H9 (cell line): ENCODE data around the gene NCOA5. TPM values are rescaled to one million over a fixed set of nuclear protein-coding genes. Genes with fewer than 3 reads are reported as not detected.

Experiments
- DNase-seq: peaks from one replicate; pipeline ENCODE4 v3.0.0-alpha.2; 2017
- H2AFZ ChIP-seq: one replicate; pipeline ENCODE4 v1.6.1; 2013; ENCODE audit warnings: mild to moderate bottlenecking, low read length, control low read depth, moderate library complexity
- H2AK5ac ChIP-seq: 2 replicates; pipeline ENCODE4 v1.6.1; 2013; ENCODE audit warnings: low read length, control low read depth, mixed read lengths; ENCODE audit not compliant: insufficient read length
- H2BK120ac ChIP-seq: one replicate; pipeline ENCODE4 v1.6.1; 2013; ENCODE audit warnings: low read depth, mild to moderate bottlenecking, low read length, control low read depth, inconsistent platforms; ENCODE audit not compliant: poor library complexity, severe bottlenecking
- H2BK12ac ChIP-seq: 2 replicates; pipeline ENCODE4 v1.6.1; 2013; ENCODE audit warnings: low read length, control low read depth, mixed read lengths, low read depth; ENCODE audit not compliant: insufficient read length
- H2BK15ac ChIP-seq: 2 replicates; pipeline ENCODE4 v1.6.1; 2013; ENCODE audit warnings: low read depth, low read length, control low read depth
- H2BK20ac ChIP-seq: one replicate; pipeline ENCODE4 v1.6.1; 2013; ENCODE audit warnings: low read depth, mild to moderate bottlenecking, low read length, control low read depth, inconsistent platforms; ENCODE audit not compliant: poor library complexity, severe bottlenecking
- H2BK5ac ChIP-seq: 2 replicates; pipeline ENCODE4 v1.6.1; 2013; ENCODE audit warnings: low read length, control low read depth, mixed read lengths; ENCODE audit not compliant: insufficient read length
- H3K14ac ChIP-seq: 2 replicates; pipeline ENCODE4 v1.6.1; 2013; ENCODE audit warnings: low read length, control low read depth; ENCODE audit not compliant: insufficient read depth
- H3K18ac ChIP-seq: 2 replicates; pipeline ENCODE4 v1.6.1; 2013; ENCODE audit warnings: low read depth, mild to moderate bottlenecking, mixed read lengths, low read length, control low read depth; ENCODE audit not compliant: insufficient read length
- H3K23ac ChIP-seq: 2 replicates; pipeline ENCODE4 v1.6.1; 2013; ENCODE audit warnings: low read length, control low read depth, mixed read lengths, low read depth; ENCODE audit not compliant: insufficient read length
- H3K23me2 ChIP-seq: 2 replicates; pipeline ENCODE4 v1.6.1; 2013; ENCODE audit warnings: low read depth, mild to moderate bottlenecking, mixed read lengths, low read length, control low read depth; ENCODE audit not compliant: insufficient read length, poor library complexity, severe bottlenecking
- H3K27ac ChIP-seq: 2 replicates; pipeline ENCODE4 v1.5.1; 2013; ENCODE audit warnings: low read length, control low read depth, mixed read lengths, low read depth; ENCODE audit not compliant: insufficient read length
- H3K27me3 ChIP-seq: 2 replicates; pipeline ENCODE4 v1.6.1; 2013; ENCODE audit warnings: low read length, control low read depth, inconsistent platforms; ENCODE audit not compliant: insufficient read depth
- H3K4ac ChIP-seq: 2 replicates; pipeline ENCODE4 v1.6.1; 2013; ENCODE audit warnings: low read depth, mild to moderate bottlenecking, control low read depth, inconsistent platforms, low read length, moderate library complexity
- H3K4me1 ChIP-seq: 2 replicates; pipeline ENCODE4 v1.6.1; 2013; ENCODE audit warnings: low read length, control low read depth, inconsistent platforms; ENCODE audit not compliant: insufficient read depth
- H3K4me2 ChIP-seq: 2 replicates; pipeline ENCODE4 v1.6.1; 2013; ENCODE audit warnings: low read length, control low read depth, mixed read lengths; ENCODE audit not compliant: insufficient read length, insufficient read depth
- H3K56ac ChIP-seq: 2 replicates; pipeline ENCODE4 v1.6.1; 2013; ENCODE audit warnings: low read depth, mild to moderate bottlenecking, mixed read lengths, low read length, control low read depth; ENCODE audit not compliant: insufficient read length
- H3K79me1 ChIP-seq: 2 replicates; pipeline ENCODE4 v1.6.1; 2013; ENCODE audit warnings: low read depth, mild to moderate bottlenecking, moderate library complexity, low read length, control low read depth, inconsistent platforms; ENCODE audit not compliant: insufficient read depth, poor library complexity, severe bottlenecking
- H3K79me2 ChIP-seq: 2 replicates; pipeline ENCODE4 v1.6.1; 2013; ENCODE audit warnings: low read length, control low read depth, inconsistent platforms; ENCODE audit not compliant: insufficient read depth
- H3K9ac ChIP-seq: 2 replicates; pipeline ENCODE4 v1.6.1; 2013; ENCODE audit warnings: low read length, control low read depth, mixed read lengths; ENCODE audit not compliant: insufficient read length; ENCODE audit errors: extremely low read depth
- H3K9me3 ChIP-seq: one replicate; pipeline ENCODE4 v1.6.1; 2013; ENCODE audit warnings: low read depth, low read length, inconsistent platforms; ENCODE audit not compliant: control insufficient read depth
- H3T11ph ChIP-seq: one replicate; pipeline ENCODE4 v1.6.1; 2013; ENCODE audit warnings: mild to moderate bottlenecking, low read length, control low read depth, inconsistent platforms
- H4K20me1 ChIP-seq: one replicate; pipeline ENCODE4 v1.6.1; 2013; ENCODE audit not compliant: control insufficient read depth, insufficient read length, insufficient read depth
- H4K5ac ChIP-seq: 2 replicates; pipeline ENCODE4 v1.6.1; 2013; ENCODE audit warnings: low read depth, mild to moderate bottlenecking, mixed read lengths, low read length, control low read depth; ENCODE audit not compliant: insufficient read length
- H4K8ac ChIP-seq: replicated peaks from 2 replicates; pipeline ENCODE4 v1.6.1; 2013; ENCODE audit warnings: low read length, control low read depth, mixed read lengths, low read depth; ENCODE audit not compliant: insufficient read length
- H4K91ac ChIP-seq: 2 replicates; pipeline ENCODE4 v1.6.1; 2013; ENCODE audit warnings: low read depth, mild to moderate bottlenecking, moderate library complexity, mixed read lengths, low read length, control low read depth; ENCODE audit not compliant: insufficient read length
- H3K27ac Mint-ChIP-seq, 3 experiments: 2 replicates in 2 of 3; 3 replicates in 1 of 3; pipeline ENCODE4 v1.8.0; 2020 to 2021; ENCODE audit warnings: mixed read lengths in 3 of 3, mild to moderate bottlenecking in 1 of 3, moderate library complexity in 1 of 3
- H3K27me3 Mint-ChIP-seq: 2 replicates; pipeline ENCODE4 v1.8.0; 2021; ENCODE audit warnings: low read depth, mild to moderate bottlenecking, moderate library complexity, mixed read lengths
- H3K36me3 Mint-ChIP-seq, 3 experiments: 2 replicates in 2 of 3; 3 replicates in 1 of 3; pipeline ENCODE4 v1.8.0; 2020 to 2021; ENCODE audit warnings: low read depth in 3 of 3, mixed read lengths in 3 of 3; ENCODE audit not compliant: insufficient read depth in 1 of 3
- H3K4me1 Mint-ChIP-seq, 2 experiments: 2 replicates each; pipeline ENCODE4 v1.8.0; 2020; ENCODE audit warnings: mixed read lengths in 2 of 2
- H3K4me3 Mint-ChIP-seq, 2 experiments: 2 replicates in 1 of 2; 3 replicates in 1 of 2; pipeline ENCODE4 v1.8.0; 2020 to 2021; ENCODE audit warnings: mild to moderate bottlenecking in 2 of 2, mixed read lengths in 2 of 2, moderate library complexity in 1 of 2
- H3K9me3 Mint-ChIP-seq, 2 experiments: 2 replicates in 1 of 2; 3 replicates in 1 of 2; pipeline ENCODE4 v1.8.0; 2020; ENCODE audit warnings: mild to moderate bottlenecking in 2 of 2, mixed read lengths in 2 of 2, moderate library complexity in 1 of 2
- CTCF ChIP-seq: fragments of 200-600 bp; sonication (generic); conservative IDR thresholded peaks from 3 replicates; pipeline ENCODE4 v1.8.0; 2021; ENCODE audit warnings: antibody characterized with exemption, mild to moderate bottlenecking
- WGBS: extraction: QIAGEN DNeasy Blood & Tissue Kit; methylation state at CpG from one replicate; pipeline ENCODE4 v1.1.7; 2013; ENCODE audit warnings: missing lambda C conversion rate, low lambda C conversion rate, mixed read lengths; ENCODE audit not compliant: insufficient read length; ENCODE audit errors: extremely low coverage; 5-methylcytosine and 5-hydroxymethylcytosine counted together
- total RNA-seq: library from RNA; stranded (reverse); gene quantifications from 2 replicates; pipeline ENCODE4 v1.2.1, GENCODE V29; 2021

The NCOA5 gene
- total RNA-seq, 1 experiment from 2014 or later = 55.7 TPM

GRCh38 chr20:46114449-46114848, 24.7 kb upstream of the NCOA5 start:
- Histone ChIP-seq H2BK15ac (no peak overlapping the region), H2BK12ac (no peak overlapping the region), H2BK20ac (no peak overlapping the region), H3K23me2 (peaks cover 5% of the 10 kb centered on the region), H3T11ph (no peak overlapping the region), H3K4me1 (no peaks in the 10 kb centered on the region), H3K27me3 (peaks cover 10% of the 10 kb centered on the region; the same call in 1 of the 2 replicates), H4K5ac (no peak overlapping the region), H4K20me1 (no peaks in the 10 kb centered on the region), H3K79me1 (no peaks in the 10 kb centered on the region), H3K9me3 (no peaks in the 10 kb centered on the region), H3K23ac (no peak overlapping the region), H2AK5ac (no peak overlapping the region), H3K79me2 (no peaks in the 10 kb centered on the region), H3K9ac (no peak overlapping the region), H3K4me2 (no peak overlapping the region), H2BK120ac (no peak overlapping the region), H2BK5ac (no peak overlapping the region), H3K56ac (no peak overlapping the region), H3K18ac (no peak overlapping the region), H3K27ac (no peak overlapping the region), H4K8ac (no peak overlapping the region), H3K4ac (no peak overlapping the region), H2AFZ (no peak overlapping the region), H3K14ac (no peak overlapping the region), H4K91ac (no peak overlapping the region)
- H3K27ac Mint-ChIP-seq = no peak overlapping the region
- no CpG with 5 or more reads among the region's 2 CpGs for WGBS
- H3K9me3 Mint-ChIP-seq = no peaks in the 10 kb centered on the region; a peak in 1 of 5 replicates
- peaks cover 9 to 11% of the 10 kb centered on the region in 2 experiments for H3K4me1 Mint-ChIP-seq
- no peak for TF ChIP-seq CTCF
- no peak overlapping the region for H3K4me3 Mint-ChIP-seq
- H3K27me3 Mint-ChIP-seq = peaks cover 74% of the 10 kb centered on the region
- DNase-seq = no peak
- no peaks in the 10 kb centered on the region for H3K36me3 Mint-ChIP-seq
